Measurements from ENCODE around the gene ZDHHC11B.

The ZDHHC11B gene

DNA sequence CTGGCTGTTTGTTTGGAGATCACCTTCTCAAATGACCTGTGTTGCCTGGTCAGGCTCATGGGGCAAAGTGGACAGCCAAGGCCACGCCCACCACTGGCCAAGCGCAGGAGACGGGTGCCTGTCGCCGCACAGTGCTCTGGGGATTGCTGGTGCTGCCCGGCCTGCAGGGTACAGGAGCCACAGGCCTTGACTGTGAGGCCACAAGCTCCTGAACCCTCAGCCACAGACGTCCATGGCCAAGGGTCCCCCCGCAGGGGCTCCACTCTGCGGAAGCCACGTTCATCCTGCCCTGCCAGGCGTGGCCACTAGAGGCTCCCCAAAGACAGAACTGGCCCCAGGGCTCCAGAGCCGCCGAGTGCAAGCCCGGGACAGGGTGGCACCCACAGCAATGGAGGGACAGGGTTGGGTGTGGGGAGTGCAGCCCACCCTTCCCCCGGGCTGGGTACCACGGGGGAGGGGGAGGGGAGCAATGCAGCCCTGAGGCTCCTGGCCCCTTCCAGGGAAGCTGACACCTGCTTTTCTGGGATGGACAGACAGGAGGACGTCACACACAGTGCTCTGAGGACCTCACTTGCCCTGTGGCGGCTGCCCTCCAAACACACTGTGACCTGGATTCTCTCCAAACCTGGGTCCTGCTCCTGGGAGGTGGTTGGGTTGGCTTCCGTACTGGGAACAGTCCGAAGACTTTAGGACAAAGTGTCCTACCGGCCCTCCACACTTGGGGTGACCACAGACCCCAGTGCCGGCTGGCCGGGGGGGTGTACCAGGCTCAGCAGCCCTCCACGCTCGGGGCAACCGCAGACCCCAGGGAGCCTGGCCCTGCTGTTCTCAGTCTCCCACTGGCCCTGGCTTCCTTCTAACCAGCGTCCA lies 112.8 kb downstream of the ZDHHC11B start:
- no peak for DNase-seq

DNA sequence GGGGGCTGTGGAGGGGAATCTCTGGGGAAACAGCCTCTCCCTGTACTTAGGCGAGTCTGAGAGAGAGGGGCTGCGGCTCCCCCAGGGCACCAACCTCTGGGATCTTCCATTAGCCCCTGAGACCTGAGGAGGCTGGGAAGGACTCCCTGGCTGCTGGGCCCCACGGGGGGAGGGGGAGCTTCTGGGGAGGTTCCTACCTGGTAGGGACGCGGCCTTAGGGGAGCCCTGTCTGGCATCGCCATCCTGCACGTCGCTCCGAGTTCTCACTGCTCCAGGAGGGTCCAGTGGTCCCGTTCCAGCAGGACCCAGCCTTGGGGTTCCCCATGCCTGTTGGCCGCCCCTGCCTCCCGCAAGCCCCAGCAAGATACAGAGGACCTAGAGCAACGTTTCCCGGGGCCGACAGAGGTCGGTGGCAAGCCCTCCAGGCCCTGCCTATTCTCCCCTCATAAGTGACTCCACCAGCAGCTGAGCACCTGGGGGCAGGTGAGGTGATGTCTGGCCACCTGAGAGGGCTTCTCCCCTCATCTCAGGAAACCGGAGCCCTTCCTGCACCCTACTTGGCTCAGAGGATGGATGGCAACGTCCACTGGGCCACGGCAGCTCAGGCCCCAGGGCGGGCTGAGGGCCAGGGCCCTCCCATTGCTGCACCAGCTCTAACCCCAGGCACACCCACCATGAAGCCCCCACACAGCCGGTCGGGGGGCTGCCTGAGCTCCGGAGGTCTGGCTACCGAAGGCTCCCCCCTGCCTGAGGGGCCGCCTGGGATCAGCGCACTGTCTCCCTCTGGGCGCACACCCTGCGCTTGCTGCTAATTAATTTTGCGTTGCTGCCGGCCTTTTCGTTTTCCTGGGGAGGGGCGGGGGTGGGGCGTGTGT lies 113.9 kb downstream of the ZDHHC11B start:
- DNase-seq, result no peak

DNA sequence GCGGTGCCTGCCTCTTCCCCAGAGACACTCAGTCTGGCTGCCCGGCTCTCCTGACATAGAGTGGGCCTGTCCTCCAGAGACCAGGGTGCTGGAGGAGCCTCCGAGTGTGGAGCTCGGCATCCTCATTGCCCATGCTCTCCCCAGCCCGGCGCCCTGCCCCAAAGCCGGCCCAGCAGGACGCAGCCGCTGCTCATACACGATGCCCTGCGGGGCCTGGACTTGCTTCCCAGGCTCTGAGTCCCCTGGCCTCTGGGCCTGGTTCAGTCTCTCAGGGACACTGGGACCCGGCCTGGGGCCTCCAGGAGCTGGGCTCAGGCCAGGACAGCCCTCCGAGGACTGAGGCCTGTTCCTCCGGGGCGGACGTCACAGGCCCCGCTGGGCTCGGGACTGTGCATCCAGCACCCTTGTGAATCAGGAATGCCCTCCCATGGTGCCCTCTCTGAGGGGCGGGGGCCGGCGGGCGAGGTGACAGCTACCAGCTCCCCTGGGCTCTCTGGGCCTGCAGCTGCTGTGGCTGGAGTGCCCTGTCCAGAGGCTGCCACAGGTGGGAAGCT lies 114.6 kb downstream of the ZDHHC11B start:
- DNase-seq, result no peak

DNA sequence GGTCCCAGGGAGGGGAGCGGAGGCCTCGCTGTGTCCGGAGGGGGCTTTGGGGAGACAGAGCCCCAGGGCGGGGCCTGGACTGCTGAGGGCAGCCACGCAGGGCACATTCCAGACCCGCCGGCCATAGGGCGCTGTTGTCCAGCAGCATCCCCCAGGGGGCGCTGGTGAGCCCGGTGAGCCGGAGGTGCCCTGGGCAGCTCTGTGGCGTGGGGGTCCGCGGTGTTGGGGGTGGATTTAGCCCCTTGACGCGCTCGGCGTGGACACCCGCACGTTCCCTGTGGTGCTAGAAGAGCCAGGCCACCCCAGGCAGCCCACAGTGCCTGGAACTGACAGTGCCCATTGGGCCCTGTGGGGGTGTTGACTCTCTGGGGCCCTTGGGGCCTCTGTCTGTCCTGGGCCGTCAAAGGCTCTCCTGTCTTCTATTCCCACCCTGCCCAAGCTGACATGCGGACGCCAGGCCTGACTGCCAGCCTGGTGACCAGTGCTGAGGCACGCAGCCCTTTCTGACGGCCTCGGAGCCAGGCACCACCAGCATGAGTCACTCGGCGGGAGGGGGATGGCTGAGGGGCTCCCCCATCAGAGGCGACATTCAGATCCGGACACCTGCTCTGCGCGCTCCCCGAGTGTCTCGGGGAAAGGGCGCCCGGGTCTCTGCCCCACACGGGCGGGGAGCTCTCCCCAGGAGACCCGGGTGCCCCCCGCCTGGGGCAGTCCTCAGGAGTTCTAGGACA lies 115.3 kb downstream of the ZDHHC11B start:
- no peak for DNase-seq

DNA sequence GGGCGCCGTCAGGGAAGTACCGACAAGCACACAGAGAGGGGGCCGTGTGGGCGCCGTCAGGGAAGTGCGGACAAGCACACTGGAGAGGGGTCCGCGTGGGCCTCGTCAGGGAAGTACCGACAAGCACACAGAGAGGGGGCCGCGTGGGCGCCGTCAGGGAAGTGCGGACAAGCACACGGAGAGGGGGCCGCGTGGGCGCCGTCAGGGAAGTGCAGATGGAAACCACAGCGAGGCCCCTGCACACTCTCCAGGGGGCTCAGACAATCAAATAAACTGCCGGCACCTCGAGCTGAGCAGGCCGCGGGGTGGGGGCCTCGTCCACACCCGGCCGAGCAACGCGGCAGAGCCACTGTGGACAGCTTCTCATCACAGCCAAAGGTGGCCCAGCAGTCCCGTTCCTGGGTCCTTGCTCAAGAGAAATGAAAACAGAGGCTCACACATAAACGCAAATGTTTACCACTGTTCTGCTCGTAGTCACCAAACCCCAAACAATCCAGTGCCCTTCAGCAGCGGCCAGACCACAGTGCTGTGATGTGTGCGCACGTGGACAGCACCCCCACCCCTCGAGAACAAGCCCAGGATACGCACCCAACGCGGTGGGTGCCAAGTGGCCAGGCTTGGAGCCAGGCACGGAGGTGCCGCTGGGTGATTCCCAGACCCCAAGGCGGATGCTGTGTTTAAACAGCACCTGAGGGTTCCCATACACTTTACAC lies 116.1 kb downstream of the ZDHHC11B start:
- DNase-seq, result no peak

DNA sequence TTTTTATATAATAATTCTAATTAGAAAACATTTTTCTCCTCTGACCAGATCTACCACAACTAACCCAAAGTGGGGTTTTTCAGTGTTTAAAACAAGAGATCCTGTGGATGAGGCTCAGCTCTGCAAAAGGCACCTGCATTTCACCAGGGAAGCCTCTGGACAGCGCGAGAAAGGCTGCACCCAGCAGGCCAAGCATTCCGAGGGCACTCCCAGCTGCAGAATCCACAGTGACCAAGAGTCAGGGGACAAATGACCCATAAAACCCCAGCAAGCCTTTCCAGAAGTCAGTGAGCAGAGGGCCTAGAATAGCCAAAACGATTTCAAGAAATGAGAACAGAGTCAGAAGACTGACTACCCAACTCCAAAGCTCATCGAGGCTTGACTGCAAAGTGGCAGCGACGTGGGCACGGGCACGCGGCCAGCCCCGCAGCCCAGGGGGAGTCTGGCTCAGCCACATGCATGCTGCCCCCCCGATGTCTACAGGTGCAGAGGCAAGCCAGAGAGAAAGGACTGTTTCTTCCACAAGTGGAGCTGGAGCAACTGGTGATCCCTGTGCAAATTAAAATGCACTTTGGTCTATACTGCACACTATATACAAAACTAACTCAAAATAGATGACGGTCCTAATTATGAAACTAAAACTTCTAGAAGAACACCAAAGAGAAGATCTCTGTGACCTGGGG lies 117.6 kb downstream of the ZDHHC11B start:
- no peak for DNase-seq

DNA sequence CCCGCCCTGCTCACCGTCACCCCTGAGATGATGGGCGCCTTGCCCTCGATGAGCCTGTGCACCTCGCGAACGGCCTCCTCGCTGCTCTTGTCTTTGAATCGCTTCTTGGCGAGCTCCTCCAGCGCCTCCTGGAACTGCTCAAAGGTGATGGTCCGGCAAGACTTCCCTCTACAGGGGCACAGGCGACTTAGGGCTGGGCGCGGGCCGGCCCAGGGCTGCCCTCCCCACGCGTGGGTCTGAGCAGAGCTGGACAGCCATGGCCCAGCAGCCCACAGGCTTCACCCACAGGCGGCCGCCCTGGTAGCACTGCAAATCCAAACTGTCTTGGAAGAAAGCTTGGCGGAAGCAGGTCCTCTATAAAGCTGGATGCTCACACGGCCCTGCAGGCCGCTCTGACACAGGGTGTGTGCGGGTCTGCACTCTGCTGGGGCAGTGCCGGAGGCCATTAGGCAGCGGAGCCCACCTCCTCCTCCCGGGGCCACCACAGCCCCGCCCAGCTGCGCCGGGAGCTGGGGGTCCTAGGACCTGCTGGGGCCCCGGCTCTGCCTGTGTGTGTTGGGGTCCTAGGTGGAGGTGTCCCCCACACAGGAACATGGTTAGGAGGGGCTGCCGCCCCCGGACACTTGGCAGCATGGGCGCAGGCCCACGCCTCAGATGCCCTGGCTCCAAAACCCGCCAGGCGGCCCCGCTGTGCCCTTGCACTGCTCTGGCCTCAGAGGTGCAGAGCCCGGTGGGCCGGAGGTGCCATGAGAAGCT lies 118.4 kb downstream of the ZDHHC11B start:
- DNase-seq, result no peak

DNA sequence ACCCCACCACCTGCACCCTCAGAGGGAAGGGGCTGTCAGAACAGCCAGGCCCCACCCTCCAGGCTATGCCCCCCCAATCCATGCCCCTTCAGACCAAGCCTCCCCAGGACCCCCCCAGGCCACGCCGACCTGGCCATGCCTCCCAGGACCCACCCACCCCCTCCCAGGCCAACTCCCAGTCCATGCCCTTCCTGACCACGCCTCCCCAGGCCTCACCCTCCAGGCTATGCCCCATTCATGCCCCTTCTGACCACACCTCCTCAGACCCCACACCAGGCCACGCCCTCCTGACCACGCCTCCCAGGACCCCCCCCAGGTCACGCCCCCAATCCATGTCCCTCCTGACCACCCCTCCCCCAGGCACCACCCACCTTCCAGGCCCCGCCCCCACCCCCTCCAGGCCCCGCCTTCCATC lies 119.0 kb downstream of the ZDHHC11B start:
- DNase-seq, result no peak

DNA sequence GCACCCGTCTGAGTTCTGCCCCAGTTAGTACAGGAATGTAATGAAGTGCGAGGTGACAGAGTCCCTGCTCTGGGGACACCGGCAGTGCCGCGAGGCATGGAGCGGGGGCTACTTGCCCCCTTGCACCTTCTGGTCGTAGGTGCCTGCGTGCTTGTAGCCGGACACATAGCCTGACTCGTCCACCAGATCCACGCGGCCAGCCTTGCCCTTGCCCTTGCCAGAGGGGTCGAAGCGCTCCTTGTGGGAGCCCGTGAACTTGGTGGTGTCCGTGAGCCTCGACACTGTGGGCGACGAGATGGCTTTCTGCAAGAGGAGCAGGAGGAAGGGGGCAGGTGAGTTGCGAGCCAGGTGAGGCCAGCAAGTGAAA lies 119.6 kb downstream of the ZDHHC11B start:
- DNase-seq, result no peak

DNA sequence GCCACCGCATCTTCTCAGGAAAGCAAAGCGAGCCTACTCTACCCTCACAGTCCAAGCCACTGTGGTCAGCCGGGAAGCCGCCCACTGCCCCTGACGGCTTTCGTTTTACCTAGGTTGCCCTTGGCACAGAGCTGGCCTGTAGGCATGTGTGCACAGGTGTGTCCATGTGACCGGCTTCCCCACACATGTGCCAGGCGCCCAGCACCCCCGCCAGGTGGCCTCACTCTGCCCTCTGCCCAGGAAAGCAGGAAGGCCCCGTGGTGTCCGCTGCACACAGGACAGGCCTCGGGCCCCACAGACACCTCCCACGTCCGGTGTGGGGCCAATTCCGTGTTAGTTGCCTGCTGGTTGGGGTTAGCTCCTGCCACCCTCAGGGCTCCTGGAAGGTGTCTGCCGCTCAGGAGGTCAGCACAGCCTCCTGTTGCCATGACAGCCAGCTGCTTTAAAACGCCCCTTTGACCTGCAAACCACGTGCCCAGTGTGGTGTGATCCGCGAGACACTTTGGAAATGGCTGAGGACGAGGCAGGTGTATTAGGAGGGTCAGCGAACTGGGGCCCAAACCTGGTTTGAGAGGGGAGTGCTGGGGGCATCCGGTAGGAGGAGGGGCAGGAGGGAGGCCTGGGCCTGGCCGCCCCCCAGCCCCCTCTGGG lies 120.1 kb downstream of the ZDHHC11B start:
- DNase-seq, result no peak

DNA sequence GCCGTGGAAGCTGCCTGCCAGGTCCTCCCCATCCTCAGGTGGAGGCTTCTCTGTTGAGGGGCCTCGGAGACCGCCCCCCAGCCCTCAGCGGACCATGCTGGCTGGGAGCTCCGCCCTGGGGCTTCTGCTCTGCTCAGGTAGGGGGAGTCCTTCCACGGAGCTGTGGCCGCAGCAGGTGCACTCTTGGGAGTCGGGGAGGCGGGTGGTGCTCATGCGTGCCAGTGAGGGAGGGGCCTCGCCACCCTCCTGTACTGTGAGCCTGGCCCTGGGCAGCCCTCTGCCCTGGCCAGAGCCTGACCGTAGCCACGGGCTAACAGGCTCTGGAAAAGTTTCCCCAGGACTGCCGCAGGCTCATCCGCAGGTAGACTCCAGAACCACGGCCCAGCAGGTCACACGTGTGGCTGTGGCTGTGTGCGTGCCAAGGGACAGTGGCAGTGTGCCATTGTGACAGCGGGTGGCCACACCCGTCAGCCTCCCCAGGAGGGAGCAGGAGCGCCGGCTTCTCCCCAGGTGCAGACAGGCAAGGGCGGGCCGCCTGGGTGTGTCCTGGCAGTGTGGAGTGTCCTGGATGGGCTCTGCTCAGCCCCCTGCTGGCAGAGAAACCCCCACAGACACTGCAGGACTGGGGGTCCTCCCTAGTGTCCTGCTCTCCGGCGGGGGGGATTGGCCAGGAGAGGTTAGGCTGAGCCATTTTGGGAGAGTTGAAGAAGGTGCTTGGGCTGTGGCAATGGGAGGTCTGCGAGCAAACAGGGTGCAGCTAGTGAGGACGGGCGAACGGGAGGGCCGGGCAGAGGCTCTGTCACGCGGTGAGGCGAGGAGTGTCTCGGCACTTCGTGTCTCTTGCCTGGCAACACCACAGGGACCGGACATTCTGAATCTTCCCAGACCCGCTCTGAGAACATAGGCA lies 120.8 kb downstream of the ZDHHC11B start:
- no peak for DNase-seq

DNA sequence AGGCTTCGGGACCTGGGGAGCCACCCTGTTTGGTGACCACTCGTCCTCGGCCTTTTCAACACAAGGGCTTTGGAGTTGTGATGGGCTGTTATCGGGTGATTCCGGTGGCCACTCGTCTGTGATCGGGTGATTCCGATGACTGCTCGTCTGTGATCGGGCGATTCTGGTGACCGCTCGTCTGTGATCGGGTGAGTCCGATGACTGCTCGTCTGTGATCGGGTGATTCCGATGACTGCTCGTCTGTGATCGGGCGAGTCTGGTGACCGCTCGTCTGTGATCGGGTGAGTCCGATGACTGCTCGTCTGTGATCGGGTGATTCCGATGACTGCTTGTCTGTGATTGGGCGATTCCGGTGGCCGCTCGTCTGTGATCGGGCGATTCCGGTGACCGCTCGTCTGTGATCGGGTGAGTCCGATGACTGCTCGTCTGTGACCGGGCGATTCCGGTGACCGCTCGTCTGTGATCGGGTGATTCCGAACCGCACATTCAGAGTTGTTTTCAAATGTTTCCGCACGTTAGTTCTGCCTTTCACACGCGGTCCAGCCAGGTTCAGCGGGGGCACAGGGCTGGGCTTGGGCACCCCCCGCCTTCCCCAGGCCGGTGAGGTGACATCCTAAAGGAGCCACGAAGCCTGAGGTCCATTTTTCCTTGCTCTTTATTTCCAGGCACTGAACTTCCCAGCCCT lies 121.6 kb downstream of the ZDHHC11B start:
- DNase-seq, result no peak

DNA sequence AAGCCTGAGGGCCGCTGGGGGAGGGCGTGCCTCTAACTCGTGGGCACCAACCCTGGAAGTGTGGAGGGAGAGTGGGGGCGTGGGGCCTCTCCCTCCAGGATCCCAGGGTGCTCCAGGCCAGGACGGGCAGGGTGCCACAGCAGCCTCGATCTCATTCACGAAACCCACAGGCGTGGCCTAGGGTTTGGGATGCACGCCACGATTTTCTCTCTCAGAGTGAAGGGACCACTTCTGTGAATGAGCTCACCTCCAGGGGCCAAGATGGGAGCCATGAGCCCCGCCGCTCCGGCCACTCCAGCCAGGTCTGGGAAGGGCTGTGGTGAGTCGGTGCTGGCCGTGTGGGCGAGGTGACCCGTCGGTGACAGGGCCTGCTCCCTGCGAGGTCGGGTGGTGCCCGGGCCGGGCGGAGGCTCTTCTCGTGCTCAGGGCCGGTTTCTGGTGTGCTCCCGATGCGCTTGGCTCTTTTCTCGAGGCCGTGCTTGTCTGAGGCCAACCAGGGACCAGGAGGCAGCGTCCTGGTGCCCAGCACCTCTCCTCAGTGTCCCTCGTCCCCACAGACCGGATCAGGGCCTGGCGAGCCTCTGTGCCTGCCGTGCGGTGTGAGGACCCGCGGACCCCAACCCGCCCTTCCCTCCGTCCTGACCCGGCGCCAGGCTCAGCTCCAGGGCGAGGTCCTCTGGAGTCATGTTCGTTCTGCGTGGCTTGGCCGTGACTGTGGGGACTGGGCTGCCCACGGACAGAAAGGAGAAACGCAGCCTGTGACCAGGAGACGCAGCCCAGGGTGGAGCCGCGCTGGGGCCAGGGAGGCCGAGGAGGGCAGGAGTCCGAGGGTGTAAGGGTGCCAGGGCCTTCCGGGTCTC lies 122.4 kb downstream of the ZDHHC11B start:
- DNase-seq, result no peak

DNA sequence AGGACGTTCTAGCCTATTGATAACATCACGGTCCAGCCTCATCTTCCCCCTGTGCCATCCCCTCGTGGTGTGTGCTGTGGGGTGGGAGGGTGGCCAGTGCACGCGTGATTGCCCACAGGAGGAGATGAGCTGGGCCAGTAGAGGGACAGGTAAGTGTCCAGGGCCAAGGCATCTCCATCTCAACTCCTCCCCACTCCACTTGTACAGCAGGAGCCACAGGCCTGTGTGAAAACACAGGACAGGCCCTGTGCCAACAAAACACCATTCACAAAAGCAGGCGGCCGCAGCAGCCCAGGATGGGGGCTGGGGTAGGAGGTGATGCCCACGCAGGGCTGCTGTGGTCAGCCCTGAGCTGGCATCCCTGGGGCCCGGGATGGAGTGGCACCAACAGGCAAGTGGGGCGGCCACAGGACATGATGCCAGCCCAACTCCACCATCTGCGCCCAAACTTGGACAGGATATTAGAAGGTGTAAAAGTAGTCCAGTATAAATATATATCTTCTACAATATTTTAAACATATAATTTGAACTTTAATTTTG lies 124.0 kb downstream of the ZDHHC11B start:
- DNase-seq, result no peak
